Measurements from ENCODE around the gene NRN1.

NRN1 gene

GRCh38 chr6:5998236-5998635 is 8.5 kb downstream of the NRN1 start (continued):
- TF ChIP-seq HIC1 (tag by site-specific recombination; IDR thresholded peaks at IDR 0.05) (no peak), ZNF549 (tag by site-specific recombination; IDR thresholded peaks at IDR 0.05) (no peak), BCL11A (tag by site-specific recombination; IDR thresholded peaks at IDR 0.05; ENCODE audit: low read depth) (no peak), ZNF146 (tag by site-specific recombination; IDR thresholded peaks at IDR 0.05) (no peak), ZNF148 (tag by site-specific recombination; IDR thresholded peaks at IDR 0.05; ENCODE audit: borderline replicate concordance) (no peak), KLF17 (tag by site-specific recombination; IDR thresholded peaks at IDR 0.05) (no peak), ZNF114 (tag by site-specific recombination; IDR thresholded peaks at IDR 0.05) (no peak), ZNF704 (tag by site-specific recombination; IDR thresholded peaks at IDR 0.05) (no peak), HOXD13 (CRISPR knock-in tag; IDR thresholded peaks at IDR 0.05; ENCODE audit: borderline replicate concordance) (no peak), HOXA7 (CRISPR knock-in tag; IDR thresholded peaks at IDR 0.05; ENCODE audit: borderline replicate concordance) (no peak)

- CTCF ChIA-PET: interaction anchor here (0.5 to 1.3 kb wide), 4 partner anchors 10 to 784 kb away, joined by 3 to 7 read pairs (median 4); partner anchors contain the start of gene NRN1
- H3K4me3 ChIP-seq (ENCODE audit: low read depth, low read length): no peak overlapping the region
- H3K36me3 ChIP-seq (ENCODE audit: control insufficient read depth in 2 of 2, insufficient read depth in 1 of 2, low read length in 2 of 2): peaks cover 7 to 24% of the 10 kb centered on the region in 2 experiments
- POLR2A ChIA-PET: interaction anchor here (0.5 kb wide), 1 partner anchor 592 kb away, joined by 7 read pairs; no protein-coding TSS in a partner anchor
- H3K27ac ChIP-seq (ENCODE audit: extremely low read depth, low read depth, low read length): 0 out of 2 replicates have a peak overlapping the region, but pooled peaks have one; percentile 9
- H3K4me1 ChIP-seq (ENCODE audit: control insufficient read depth, insufficient read depth, low read length): peaks cover 3% of the 10 kb centered on the region
- H3K9me3 ChIP-seq (ENCODE audit: control insufficient read depth, insufficient read depth, low read depth, low read length): no peaks in the 10 kb centered on the region
- TF ChIP-seq ZSCAN30 (tag by site-specific recombination; IDR thresholded peaks at IDR 0.05): no peak
- TF ChIP-seq ZNF2 (tag by site-specific recombination; IDR thresholded peaks at IDR 0.05): no peak
- peak; percentile 14; the same call in 1 of the 2 replicates for TF ChIP-seq ZBTB48 (tag by site-specific recombination; IDR thresholded peaks at IDR 0.05)
- TF ChIP-seq ZNF747 (tag by site-specific recombination; IDR thresholded peaks at IDR 0.05): no peak
- TF ChIP-seq ZNF138 (tag by site-specific recombination; IDR thresholded peaks at IDR 0.05; ENCODE audit: borderline replicate concordance): no peak
- no peak for TF ChIP-seq ZSCAN5A (tag by site-specific recombination; IDR thresholded peaks at IDR 0.05)
- no peak for TF ChIP-seq GLI2 (tag by site-specific recombination; IDR thresholded peaks at IDR 0.05; ENCODE audit: borderline replicate concordance, low read depth)
- no peak for TF ChIP-seq ZNF404 (tag by site-specific recombination; IDR thresholded peaks at IDR 0.05)
- TF ChIP-seq SCRT1 (tag by site-specific recombination; IDR thresholded peaks at IDR 0.05; ENCODE audit: borderline replicate concordance): no peak
- TF ChIP-seq ZNF18 (tag by site-specific recombination; IDR thresholded peaks at IDR 0.05): no peak
- peak; percentile 23; the same call in 1 of the 2 replicates for TF ChIP-seq ZNF449 (tag by site-specific recombination; IDR thresholded peaks at IDR 0.05)
These were observed 9.2 kb downstream of the NRN1 start for GRCh38 chr6:5997420-5997987.
